HG03196 (cell line): ENCODE results near the gene TES.
"Not testable (repeated sequence)": the region's sequence is repeated elsewhere in the genome, so short reads cannot be mapped to it uniquely, and the experiment has no call there.

ENCODE experiments used
- ATAC-seq: cut with Tn5 transposase; IDR thresholded peaks from one replicate; pipeline ENCODE4 v1.9.1; 2021; ENCODE audit not compliant: unreplicated experiment

The TES gene

GRCh38 chr7:116280803-116281202 lies 70.5 kb downstream of the TES start:
- no peak for ATAC-seq

GRCh38 chr7:116283595-116284204 lies 73.4 kb downstream of the TES start:
- no peak for ATAC-seq

GRCh38 chr7:116284390-116284789 lies 74.1 kb downstream of the TES start:
- ATAC-seq = no peak

- ATAC-seq = no peak
Measured at GRCh38 chr7:116285252-116285651, 74.9 kb downstream of the TES start.

GRCh38 chr7:116290740-116291139 lies 80.4 kb downstream of the TES start:
- no peak for ATAC-seq

GRCh38 chr7:116291937-116292336 lies 81.6 kb downstream of the TES start:
- no peak for ATAC-seq

- no peak for ATAC-seq
Measured at GRCh38 chr7:116292381-116292780, 82.0 kb downstream of the TES start.

GRCh38 chr7:116293139-116293538 lies 82.8 kb downstream of the TES start:
- ATAC-seq = no peak

- no peak for ATAC-seq
Measured at GRCh38 chr7:116293633-116294032, 83.3 kb downstream of the TES start.

GRCh38 chr7:116295903-116296302 lies 85.6 kb downstream of the TES start:
- not testable (repeated sequence) for ATAC-seq

GRCh38 chr7:116298055-116298454 lies 87.7 kb downstream of the TES start:
- ATAC-seq = no peak

- ATAC-seq = no peak
Measured at GRCh38 chr7:116298576-116298975, 88.2 kb downstream of the TES start.

- no peak for ATAC-seq
Measured at GRCh38 chr7:116305485-116306408, 95.4 kb downstream of the TES start.

- ATAC-seq = no peak
Measured at GRCh38 chr7:116306409-116307048, 96.2 kb downstream of the TES start.

- no peak for ATAC-seq
Measured at GRCh38 chr7:116307253-116307652, 96.9 kb downstream of the TES start.
